Left ventricle myocardium superior (tissue), 1 donor: ENCODE data around the gene IL11. TPM values are rescaled to one million over a fixed set of nuclear protein-coding genes. Genes with fewer than 3 reads are reported as not detected.
A peak's percentile ranks its signal among the peaks of the same experiment; 100 is the strongest.

Experiments used
- ATAC-seq: fragments of 200-7000 bp; cut with Tn5 transposase; one replicate; pipeline ENCODE4 v1.9.1; 2020; ENCODE audit warnings: mild to moderate bottlenecking, moderate library complexity
- DNase-seq: peaks from one replicate; pipeline ENCODE4 v3.0.0-alpha.2; 2020
- intact Hi-C: fragments of 100-400 bp; cut with micrococcal nuclease; formaldehyde crosslinking; loops from one replicate; pipeline ENCODE4 v1.11.0; 2022
- total RNA-seq: library from RNA; stranded (reverse); fragmentation: NEBNext Ultra II Directional; extraction: Animal tissue kit (Norgen Biotek cat#: 25700); gene quantifications from one replicate; pipeline ENCODE4 v1.2.1, GENCODE V29; 2021
- donor health status: DM: no; HTN: yes; CAD: no; lungs with severe emphysema.

Gene IL11
- total RNA-seq, 1 donor from 2014 or later = not detected

GRCh38 chr19:55355213-55355821 lies 14.9 kb downstream of the IL11 start:
- intact Hi-C loops = no loop called here
- ATAC-seq (no peak), DNase-seq (no peak)

- DNase-seq = no peak
- ATAC-seq = no peak
- intact Hi-C loops = no loop called here
Observed at GRCh38 chr19:55354698-55355212, 15.5 kb downstream of the IL11 start, which contains the start of gene COX6B2. Gene COX6B2, minus strand, starts transcription at chr19:55354719. Its CDS starts 198 bp downstream, at chr19:55354521.

GRCh38 chr19:55353803-55354697 lies 16.2 kb downstream of the IL11 start:
- intact Hi-C loops = no loop called here
- DNase-seq (peak; percentile 76), ATAC-seq (peak; percentile 91)

- DNase-seq = no peak
- intact Hi-C loops = no loop called here
- ATAC-seq = no peak
Observed at GRCh38 chr19:55353356-55353802, 16.9 kb downstream of the IL11 start.

- intact Hi-C loops = no loop called here
- no peak for DNase-seq
- no peak for ATAC-seq
Observed at GRCh38 chr19:55352549-55353145, 17.6 kb downstream of the IL11 start.

- intact Hi-C loops = no loop called here
- ATAC-seq = no peak
- DNase-seq = no peak
Observed at GRCh38 chr19:55352040-55352439, 18.2 kb downstream of the IL11 start.

- intact Hi-C loops = no loop called here
- no peak for DNase-seq
- ATAC-seq = no peak
Observed at GRCh38 chr19:55350620-55351315, 19.5 kb downstream of the IL11 start.

- intact Hi-C loops = no loop called here
- DNase-seq (no peak), ATAC-seq (no peak)
Observed at GRCh38 chr19:55348317-55349034, 21.8 kb downstream of the IL11 start.

GRCh38 chr19:55347442-55348009 lies 22.7 kb downstream of the IL11 start:
- intact Hi-C loops = no loop called here

GRCh38 chr19:55346725-55347441 lies 23.4 kb downstream of the IL11 start:
- intact Hi-C loops = no loop called here
- peak; percentile 30 for ATAC-seq
- DNase-seq = no peak

More at GRCh38 chr19:55347442-55348009, 22.7 kb downstream of the IL11 start:
- no peak for ATAC-seq
- no peak for DNase-seq

- DNase-seq = peak; percentile 69
- peak; percentile 40 for ATAC-seq
- intact Hi-C loops = no loop called here
Observed at GRCh38 chr19:55345818-55346724, 24.2 kb downstream of the IL11 start.

GRCh38 chr19:55345101-55345817 lies 25.0 kb downstream of the IL11 start:
- intact Hi-C loops = no loop called here
- ATAC-seq (no peak), DNase-seq (no peak)

GRCh38 chr19:55344444-55344843 lies 25.8 kb downstream of the IL11 start:
- intact Hi-C loops = no loop called here
- DNase-seq (no peak), ATAC-seq (no peak)

GRCh38 chr19:55341595-55342531 lies 28.4 kb downstream of the IL11 start:
- intact Hi-C loops = no loop called here
- ATAC-seq (no peak), DNase-seq (no peak)

GRCh38 chr19:55341171-55341588 lies 29.1 kb downstream of the IL11 start:
- ATAC-seq (peak; percentile 4), DNase-seq (peak; percentile 83)
- intact Hi-C loops = no loop called here
